Lower leg skin (tissue), 4 donors: Measurements from ENCODE around the gene TVP23A. TPM values are rescaled to one million over a fixed set of nuclear protein-coding genes. Genes with fewer than 3 reads are reported as not detected.

Experiments used
- DNase-seq, 2 donors: peaks; one replicate each; pipeline ENCODE4 v3.0.0-alpha.2; 2019; ENCODE audit warnings: low spot score in 2 of 2
- H3K4me3 ChIP-seq: fragments of 200-600 bp; sonication (generic); 2 replicates; pipeline ENCODE4 v1.5.1; 2017; ENCODE audit warnings: mild to moderate bottlenecking, low read depth; ENCODE audit not compliant: poor library complexity, severe bottlenecking
- POLR2A ChIP-seq, 2 donors: fragments of 450-650 bp; IDR thresholded peaks; one replicate each; pipeline ENCODE4 v1.6.1; 2016 to 2017; ENCODE audit warnings: antibody characterized with exemption in 2 of 2, mild to moderate bottlenecking in 1 of 2, moderate library complexity in 1 of 2
- WGBS, 2 donors: methylation state at CpG; one replicate each; pipeline ENCODE4 v1.1.5; 2018; 5-methylcytosine and 5-hydroxymethylcytosine counted together
- intact Hi-C: fragments of 100-400 bp; cut with DNase I; formaldehyde crosslinking; loops from one replicate; pipeline ENCODE4 v1.15.0; 2023; ENCODE audit warnings: low total_unique reads
- total RNA-seq, 4 donors: library from RNA; depleted of rRNA; stranded (reverse); fragments of >200 nt; gene quantifications; one replicate each; pipeline ENCODE4 v1.1.0, GENCODE V29; 2016
- TF ChIP-seq, protein P1 (sequence below), 3 donors: fragments of 450-650 bp; IDR thresholded peaks; one replicate each; pipeline ENCODE4 v1.5.1; 2016; ENCODE audit warnings: antibody characterized with exemption in 3 of 3, mild to moderate bottlenecking in 3 of 3, moderate library complexity in 2 of 3

Gene TVP23A
- total RNA-seq, 4 donors from 2014 or later = 0.19 TPM; not detected in 2

DNA sequence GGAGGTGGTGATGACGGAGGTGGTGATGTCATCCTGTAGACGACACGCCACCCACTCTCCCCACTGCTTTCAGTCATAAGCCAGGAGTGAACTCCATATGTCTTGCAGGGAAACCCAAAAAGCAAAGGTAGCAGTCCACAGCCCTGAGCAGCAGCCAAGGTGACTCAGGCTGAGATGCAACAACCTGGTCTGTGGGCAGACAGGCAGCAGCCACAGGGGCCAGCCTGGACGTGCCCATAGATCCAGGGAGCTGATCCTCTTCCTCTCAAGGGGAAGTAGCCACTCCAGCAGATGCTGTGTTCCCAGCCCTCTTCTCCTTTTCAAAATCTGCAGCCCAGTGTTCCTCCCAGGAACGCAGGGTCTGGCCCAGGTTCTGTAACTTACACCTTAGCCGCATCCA lies 41.1 kb upstream of the TVP23A start:
- 81 to 89% methylated on average over 6 of the region's 6 CpGs for WGBS, 2 donors
- intact Hi-C loops = no loop called here
- H3K4me3 ChIP-seq = no peak overlapping the region
- TF ChIP-seq, protein P1, sequence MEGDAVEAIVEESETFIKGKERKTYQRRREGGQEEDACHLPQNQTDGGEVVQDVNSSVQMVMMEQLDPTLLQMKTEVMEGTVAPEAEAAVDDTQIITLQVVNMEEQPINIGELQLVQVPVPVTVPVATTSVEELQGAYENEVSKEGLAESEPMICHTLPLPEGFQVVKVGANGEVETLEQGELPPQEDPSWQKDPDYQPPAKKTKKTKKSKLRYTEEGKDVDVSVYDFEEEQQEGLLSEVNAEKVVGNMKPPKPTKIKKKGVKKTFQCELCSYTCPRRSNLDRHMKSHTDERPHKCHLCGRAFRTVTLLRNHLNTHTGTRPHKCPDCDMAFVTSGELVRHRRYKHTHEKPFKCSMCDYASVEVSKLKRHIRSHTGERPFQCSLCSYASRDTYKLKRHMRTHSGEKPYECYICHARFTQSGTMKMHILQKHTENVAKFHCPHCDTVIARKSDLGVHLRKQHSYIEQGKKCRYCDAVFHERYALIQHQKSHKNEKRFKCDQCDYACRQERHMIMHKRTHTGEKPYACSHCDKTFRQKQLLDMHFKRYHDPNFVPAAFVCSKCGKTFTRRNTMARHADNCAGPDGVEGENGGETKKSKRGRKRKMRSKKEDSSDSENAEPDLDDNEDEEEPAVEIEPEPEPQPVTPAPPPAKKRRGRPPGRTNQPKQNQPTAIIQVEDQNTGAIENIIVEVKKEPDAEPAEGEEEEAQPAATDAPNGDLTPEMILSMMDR (IDR thresholded peaks at IDR 0.05) = no peak
- TF ChIP-seq POLR2A (IDR thresholded peaks at IDR 0.05) = no peak
- DNase-seq = no peak

DNA sequence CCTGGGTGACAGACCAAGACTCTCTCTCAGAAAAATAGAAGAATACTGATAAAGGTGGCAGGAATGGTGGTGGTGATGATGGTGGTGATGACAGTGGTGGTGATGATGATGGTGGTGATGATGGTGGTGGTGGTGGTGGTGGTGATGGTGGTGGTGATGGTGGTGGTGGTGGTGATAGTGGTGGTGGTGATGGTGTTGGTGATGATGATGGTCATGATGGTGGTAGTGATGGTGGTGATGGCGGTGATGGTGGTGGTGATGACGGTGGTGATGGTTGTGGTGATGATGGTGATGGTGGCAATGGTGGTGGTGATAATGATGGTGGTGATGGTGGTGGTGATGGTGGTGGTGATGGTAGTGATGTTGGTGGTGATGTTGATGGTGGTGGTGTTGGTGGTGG lies 40.4 kb upstream of the TVP23A start:
- TF ChIP-seq, protein P1 (IDR thresholded peaks at IDR 0.05) = peak in 1 of 3 donors; percentile 84
- TF ChIP-seq POLR2A (IDR thresholded peaks at IDR 0.05) = no peak
- no peak overlapping the region for H3K4me3 ChIP-seq
- intact Hi-C loops = no loop called here
- no peak for DNase-seq
- 48 to 94% methylated on average over 2 of the region's 2 CpGs for WGBS, 2 donors

DNA sequence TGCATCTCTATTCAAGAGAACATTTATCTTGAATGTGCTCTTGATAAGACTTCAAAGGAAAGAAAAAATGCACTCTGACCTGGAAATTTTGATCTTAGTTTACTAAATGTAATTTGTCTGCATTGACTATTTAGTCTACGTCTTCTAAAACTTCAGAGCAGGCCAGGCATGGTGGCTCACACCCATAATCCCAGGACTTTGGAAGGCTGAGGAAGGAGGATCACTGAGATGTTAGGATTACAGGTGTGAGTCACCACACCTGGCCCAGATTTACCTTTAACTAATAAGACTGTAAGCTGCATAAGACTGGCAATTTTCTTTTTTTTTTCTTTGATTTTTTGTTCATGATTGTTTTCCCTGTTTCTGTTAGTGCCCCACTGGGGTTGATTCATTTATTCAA lies 39.6 kb upstream of the TVP23A start:
- DNase-seq = no peak
- WGBS, 2 donors = 48 to 62% methylated on average over 1 of the region's 1 CpG
- H3K4me3 ChIP-seq = no peak overlapping the region
- no peak for TF ChIP-seq POLR2A (IDR thresholded peaks at IDR 0.05)
- intact Hi-C loops = no loop called here

DNA sequence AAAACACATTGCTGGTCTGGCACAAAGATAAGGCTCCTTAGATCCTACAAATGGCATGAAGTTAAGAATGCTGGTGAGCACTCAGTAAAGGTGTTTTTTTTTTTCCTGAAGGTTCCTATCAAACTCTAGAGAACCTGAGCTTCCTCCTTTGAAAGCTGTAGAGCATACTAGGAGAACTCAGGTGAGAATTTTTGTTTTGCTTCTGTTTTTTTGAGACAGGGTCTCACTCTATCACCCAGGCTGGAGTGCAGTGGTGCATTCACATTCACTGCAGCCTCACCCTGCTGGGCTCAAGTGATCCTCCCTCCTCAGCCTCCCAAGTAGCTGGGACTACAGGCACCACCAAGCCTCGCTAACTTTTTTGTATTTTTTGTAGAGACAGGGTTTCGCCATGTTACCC lies 37.4 kb upstream of the TVP23A start:
- DNase-seq = no peak
- H3K4me3 ChIP-seq = no peak overlapping the region
- WGBS, 2 donors = 95 to 98% methylated on average over 2 of the region's 2 CpGs
- no peak for TF ChIP-seq POLR2A (IDR thresholded peaks at IDR 0.05)
- TF ChIP-seq, protein P1 (IDR thresholded peaks at IDR 0.05) = no peak
- intact Hi-C loops = no loop called here

DNA sequence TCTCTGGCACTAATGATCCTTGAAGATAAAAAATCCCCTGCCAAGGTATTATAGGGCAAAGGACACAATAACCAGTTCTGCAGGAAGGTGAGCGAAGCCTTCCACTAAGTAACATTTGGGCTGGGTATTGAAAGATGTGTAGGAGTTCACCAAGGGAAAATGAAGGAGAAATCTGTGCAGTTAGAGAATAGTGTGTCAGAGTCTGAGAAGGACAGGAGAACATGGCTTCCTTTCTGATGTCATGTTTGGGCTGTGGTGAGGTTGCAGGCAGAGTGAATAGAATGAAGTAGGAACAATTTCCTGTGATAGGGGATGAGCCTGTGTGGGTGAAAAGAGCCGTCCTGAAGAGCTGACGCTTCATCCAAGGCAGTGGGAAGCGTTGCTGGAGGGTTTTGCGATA lies 34.4 kb upstream of the TVP23A start:
- DNase-seq = no peak
- H3K4me3 ChIP-seq = no peak overlapping the region
- TF ChIP-seq, protein P1 (IDR thresholded peaks at IDR 0.05) = no peak
- no peak for TF ChIP-seq POLR2A (IDR thresholded peaks at IDR 0.05)
- WGBS, 2 donors = 76 to 82% methylated on average over 5 of the region's 5 CpGs
- intact Hi-C loops = no loop called here

DNA sequence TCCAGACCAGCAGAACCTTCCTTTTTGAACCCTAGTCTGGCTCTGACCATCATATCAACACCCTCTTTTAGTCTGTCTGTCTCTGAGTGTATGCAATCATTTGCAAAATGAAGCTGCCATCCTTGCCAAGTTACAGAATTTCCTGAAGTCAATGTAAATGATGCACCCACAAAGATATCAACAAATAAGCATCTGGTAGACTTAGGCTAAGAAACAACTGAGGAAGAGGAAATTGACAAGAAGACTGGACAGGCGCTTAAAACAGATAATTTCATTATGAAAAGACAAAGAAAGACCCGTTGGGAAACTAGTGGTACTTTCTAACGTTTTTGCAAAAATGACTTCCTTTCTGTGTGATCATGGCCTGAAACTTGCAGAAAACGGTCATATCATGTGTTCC lies 33.7 kb upstream of the TVP23A start:
- intact Hi-C loops = no loop called here
- TF ChIP-seq, protein P1 (IDR thresholded peaks at IDR 0.05) = no peak
- TF ChIP-seq POLR2A (IDR thresholded peaks at IDR 0.05) = no peak
- WGBS, 2 donors = 63% methylated on average over 4 of the region's 4 CpGs
- no peak for DNase-seq
- H3K4me3 ChIP-seq = no peak overlapping the region
